Kidney (tissue), 14 donors: ENCODE results near the gene CADPS. TPM values are rescaled to one million over a fixed set of nuclear protein-coding genes. Genes with fewer than 3 reads are reported as not detected.

ENCODE experiments used
- DNase-seq, 5 donors: peaks; one replicate each; pipeline ENCODE4 v3.0.0-alpha.2; 2013 to 2020
- FAIRE-seq: peaks from 2 replicates; lab custom pipeline; 2012; peaks lifted over from hg19 to GRCh38; lab: Jason Lieb, UNC
- H3K27ac ChIP-seq, 2 donors: one replicate each; pipeline ENCODE4 v1.7.0; 2013; ENCODE audit warnings: low read depth in 2 of 2, low read length in 2 of 2, inconsistent platforms in 1 of 2
- H3K27me3 ChIP-seq: one replicate; pipeline ENCODE4 v1.7.1; 2013; ENCODE audit warnings: low read length, inconsistent platforms; ENCODE audit not compliant: control insufficient read depth, insufficient read depth
- H3K36me3 ChIP-seq, 3 donors: one replicate each; pipeline versions ENCODE4 v1.7.0 to v1.7.1; 2013; ENCODE audit warnings: low read length in 3 of 3, control low read depth in 1 of 3, inconsistent platforms in 1 of 3; ENCODE audit not compliant: insufficient read depth in 3 of 3, control insufficient read depth in 2 of 3
- H3K4me1 ChIP-seq, 3 donors: one replicate each; pipeline versions ENCODE4 v1.7.0 to v1.7.1; 2013; ENCODE audit warnings: low read length in 3 of 3, inconsistent platforms in 1 of 3, low read depth in 1 of 3; ENCODE audit not compliant: control insufficient read depth in 2 of 3, insufficient read depth in 2 of 3
- H3K4me3 ChIP-seq, 3 donors: one replicate each; pipeline versions ENCODE4 v1.7.0 to v1.8.1; 2013; ENCODE audit warnings: low read length in 3 of 3, control low read depth in 1 of 3, inconsistent platforms in 1 of 3
- H3K9ac ChIP-seq, 3 donors: one replicate each; pipeline versions ENCODE4 v1.7.0 to v1.7.1; 2013; ENCODE audit warnings: low read length in 3 of 3, control low read depth in 1 of 3, inconsistent platforms in 1 of 3
- H3K9me3 ChIP-seq, 3 donors: one replicate each; pipeline versions ENCODE4 v1.7.0 to v1.7.1; 2013; ENCODE audit warnings: low read length in 3 of 3, control low read depth in 1 of 3, inconsistent platforms in 1 of 3; ENCODE audit not compliant: control insufficient read depth in 2 of 3, insufficient read depth in 1 of 3
- intact Hi-C: fragments of 100-400 bp; cut with DNase I; formaldehyde crosslinking; loops from one replicate; pipeline ENCODE4 v1.11.1; 2022
- polyA plus RNA-seq: library from polyadenylated mRNA; stranded (reverse); fragments of 350-450 nt; fragmentation: Illumina TruSeq; extraction: RNeasy Lipid Tissue Mini Kit (QIAGEN cat#74804); gene quantifications from one replicate; pipeline ENCODE4 v1.2.3, GENCODE V29; 2014; ENCODE audit warnings: low read depth, low replicate concordance; ENCODE audit not compliant: insufficient read depth
- total RNA-seq: library from RNA; stranded (reverse); fragmentation: NEBNext Ultra II Directional; extraction: Animal tissue kit (Norgen Biotek cat#: 25700); gene quantifications from one replicate; pipeline ENCODE4 v1.2.1, GENCODE V29; 2021
- TF ChIP-seq, protein P1 (sequence below): IDR thresholded peaks from 3 replicates; pipeline ENCODE4 v1.5.1; 2012; ENCODE audit warnings: mild to moderate bottlenecking, moderate library complexity, borderline replicate concordance; ENCODE audit not compliant: insufficient read depth; ENCODE audit errors: extremely low read depth
- donor health status: control.
- donor health status: control.
- donor health status: control.
- donor health status: control.
- donor health status: control.
- donor health status: DM: yes; HTN: yes; CAD: no.
- donor health status: Normal renal cell carcinoma (clear cell type).

Gene CADPS
- total and polyA plus RNA-seq, 2 donors from 2014 or later, result 0.98 TPM; not detected in 1

DNA sequence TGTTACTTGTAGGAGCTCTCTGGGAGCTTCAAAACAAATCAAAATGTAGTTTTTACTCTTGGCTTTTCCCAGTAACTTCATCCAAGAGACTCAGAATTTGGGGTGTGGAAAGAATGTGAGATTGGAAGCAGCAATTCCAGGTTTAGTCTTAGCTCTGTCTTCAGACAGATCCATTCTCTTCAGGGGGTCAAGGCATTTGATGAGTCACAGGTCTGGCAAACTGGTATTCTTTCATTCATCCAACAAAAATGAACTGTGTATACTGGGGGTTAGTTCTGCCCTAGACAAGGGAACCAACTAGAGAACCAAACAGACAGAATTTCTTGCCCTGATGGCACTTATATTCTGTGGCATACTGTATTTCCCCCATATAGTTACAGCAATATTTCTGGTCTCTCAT lies 36.3 kb upstream of the CADPS start:
- no peak overlapping the region for H3K27ac ChIP-seq
- DNase-seq (no peak), FAIRE-seq (no peak)
- no peaks in the 10 kb centered on the region for H3K27me3 ChIP-seq
- intact Hi-C loops, result no loop called here
- H3K9ac ChIP-seq, result no peak overlapping the region
- no peaks in the 10 kb centered on the region for H3K36me3 ChIP-seq
- H3K4me1 ChIP-seq, result no peaks in the 10 kb centered on the region
- H3K9me3 ChIP-seq, result no peaks in the 10 kb centered on the region
- H3K4me3 ChIP-seq, result no peak overlapping the region
- TF ChIP-seq, protein P1, sequence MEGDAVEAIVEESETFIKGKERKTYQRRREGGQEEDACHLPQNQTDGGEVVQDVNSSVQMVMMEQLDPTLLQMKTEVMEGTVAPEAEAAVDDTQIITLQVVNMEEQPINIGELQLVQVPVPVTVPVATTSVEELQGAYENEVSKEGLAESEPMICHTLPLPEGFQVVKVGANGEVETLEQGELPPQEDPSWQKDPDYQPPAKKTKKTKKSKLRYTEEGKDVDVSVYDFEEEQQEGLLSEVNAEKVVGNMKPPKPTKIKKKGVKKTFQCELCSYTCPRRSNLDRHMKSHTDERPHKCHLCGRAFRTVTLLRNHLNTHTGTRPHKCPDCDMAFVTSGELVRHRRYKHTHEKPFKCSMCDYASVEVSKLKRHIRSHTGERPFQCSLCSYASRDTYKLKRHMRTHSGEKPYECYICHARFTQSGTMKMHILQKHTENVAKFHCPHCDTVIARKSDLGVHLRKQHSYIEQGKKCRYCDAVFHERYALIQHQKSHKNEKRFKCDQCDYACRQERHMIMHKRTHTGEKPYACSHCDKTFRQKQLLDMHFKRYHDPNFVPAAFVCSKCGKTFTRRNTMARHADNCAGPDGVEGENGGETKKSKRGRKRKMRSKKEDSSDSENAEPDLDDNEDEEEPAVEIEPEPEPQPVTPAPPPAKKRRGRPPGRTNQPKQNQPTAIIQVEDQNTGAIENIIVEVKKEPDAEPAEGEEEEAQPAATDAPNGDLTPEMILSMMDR, result no peak

DNA sequence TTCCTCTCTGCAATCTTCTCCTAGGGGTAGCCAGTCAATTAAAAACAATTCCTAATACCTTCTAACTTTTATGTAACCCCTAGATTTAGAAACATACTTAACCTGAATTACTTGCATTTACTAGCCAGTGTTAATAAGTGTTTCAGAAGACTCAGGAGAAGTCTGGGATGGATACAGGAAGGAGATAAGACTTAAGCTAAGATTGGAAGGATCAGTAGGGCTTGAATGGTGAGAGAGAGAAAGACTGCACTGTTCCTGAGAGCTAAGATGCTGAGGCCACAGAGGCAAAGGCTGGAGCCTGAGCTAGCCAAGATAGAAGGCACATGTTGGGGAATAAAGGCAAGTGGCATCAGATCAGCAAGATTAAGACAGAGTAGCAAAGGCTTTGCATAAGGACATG lies 30.1 kb upstream of the CADPS start:
- Histone ChIP-seq H3K4me1 (no peaks in the 10 kb centered on the region), H3K27ac (no peak overlapping the region), H3K27me3 (no peaks in the 10 kb centered on the region), H3K9ac (no peak overlapping the region), H3K9me3 (no peaks in the 10 kb centered on the region), H3K36me3 (no peaks in the 10 kb centered on the region), H3K4me3 (no peak overlapping the region)
- intact Hi-C loops, result no loop called here
- DNase-seq, result no peak
- TF ChIP-seq, protein P1, result no peak
- no peak for FAIRE-seq

DNA sequence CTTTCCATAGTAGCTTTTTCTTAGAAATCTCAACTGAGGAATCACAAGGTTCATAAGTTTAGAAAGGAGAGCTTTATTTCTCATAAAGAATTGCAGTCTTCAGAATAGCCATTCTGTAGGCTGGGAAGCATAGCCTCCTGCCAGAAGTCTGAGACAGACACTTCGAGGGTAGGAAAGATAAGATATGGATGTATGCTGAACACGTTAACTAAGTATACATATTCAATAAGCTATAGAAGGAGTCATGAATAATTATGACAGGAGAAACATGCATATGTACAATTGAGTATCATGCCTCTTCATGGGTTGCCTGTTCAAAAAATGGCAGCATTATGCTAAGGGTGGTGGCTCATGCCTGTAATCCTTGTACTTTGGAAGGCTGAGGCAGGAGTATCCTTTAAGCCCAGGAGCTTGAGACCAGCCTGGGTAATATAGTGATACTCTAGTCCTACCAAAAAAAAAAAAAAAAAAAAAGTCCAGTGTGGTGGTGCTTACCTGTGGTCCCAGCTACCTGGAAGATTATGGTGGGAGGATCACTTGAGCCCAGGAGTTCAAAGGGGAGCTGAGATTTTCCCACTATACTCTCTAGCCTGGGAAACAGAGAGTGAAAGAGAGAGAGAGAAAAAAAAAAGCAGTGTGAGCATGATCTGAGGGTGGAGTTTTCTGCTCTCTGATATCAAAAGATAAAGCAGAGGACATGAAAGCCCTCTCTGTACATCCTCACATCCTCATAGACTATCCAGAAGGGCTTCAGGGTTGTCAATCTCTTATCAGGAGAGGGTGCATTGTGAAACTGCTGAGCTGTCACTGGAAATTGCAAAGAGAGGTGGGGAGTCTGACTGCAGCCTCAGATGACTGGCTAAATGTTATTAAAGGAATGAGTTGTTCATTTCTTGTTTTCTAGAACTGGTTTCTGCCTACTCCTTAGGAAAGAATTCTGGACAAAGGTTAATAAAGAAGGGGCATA lies 23.6 kb upstream of the CADPS start:
- DNase-seq (no peak), FAIRE-seq (no peak)
- H3K9ac ChIP-seq, result no peak overlapping the region
- intact Hi-C loops, result no loop called here
- H3K27ac ChIP-seq, result no peak overlapping the region
- TF ChIP-seq, protein P1, result no peak
- H3K27me3 ChIP-seq, result no peaks in the 10 kb centered on the region
- no peak overlapping the region for H3K4me3 ChIP-seq
- no peaks in the 10 kb centered on the region for H3K36me3 ChIP-seq
- no peaks in the 10 kb centered on the region for H3K4me1 ChIP-seq
- H3K9me3 ChIP-seq, result no peaks in the 10 kb centered on the region
